HL-60 (cell line): Measurements from ENCODE around the gene EYS.

Experiments used
- DNase-seq, 2 experiments: peaks; one replicate each; pipeline ENCODE4 v3.0.0-alpha.2; 2010 to 2020; ENCODE audit warnings: low read depth in 1 of 2, low spot score in 1 of 2
- H3K27ac ChIP-seq: fragments of 250-450 bp; sonication (Bioruptor Pico); replicated peaks from 2 replicates; pipeline ENCODE4 v1.5.1; 2020; ENCODE audit warnings: mild to moderate bottlenecking, moderate library complexity
- H3K27me3 ChIP-seq: fragments of 250-450 bp; sonication (Bioruptor Pico); 2 replicates; pipeline ENCODE4 v1.5.1; 2021; ENCODE audit warnings: mild to moderate bottlenecking, moderate library complexity; ENCODE audit not compliant: insufficient read depth, poor library complexity, severe bottlenecking
- H3K4me3 ChIP-seq: replicated peaks from 2 replicates; pipeline ENCODE4 v1.5.1; 2011; ENCODE audit warnings: mild to moderate bottlenecking, control low read depth, low read length; ENCODE audit not compliant: insufficient read depth
- GABPA ChIP-seq: IDR thresholded peaks from 2 replicates; pipeline ENCODE4 v1.6.1; 2012; ENCODE audit warnings: low read depth
- POLR2AphosphoS5 ChIP-seq: IDR thresholded peaks from 2 replicates; pipeline ENCODE4 v1.6.1; 2012; ENCODE audit warnings: low read depth
- SPI1 ChIP-seq: IDR thresholded peaks from 2 replicates; pipeline ENCODE4 v1.6.1; 2012; ENCODE audit warnings: low read depth, mild to moderate bottlenecking, borderline replicate concordance
- TF ChIP-seq, protein P1 (sequence below): IDR thresholded peaks from 2 replicates; pipeline ENCODE4 v1.6.1; 2012; ENCODE audit warnings: low read depth; ENCODE audit not compliant: insufficient replicate concordance
- TF ChIP-seq, protein P2 (sequence below): IDR thresholded peaks from one replicate; pipeline ENCODE4 v1.5.1; 2011; ENCODE audit warnings: low read length, control low read depth, inconsistent platforms; ENCODE audit not compliant: insufficient read depth

Gene EYS

GRCh38 chr6:64703922-64704321, 1003.1 kb downstream of the EYS start:
- no peak for DNase-seq
- H3K4me3 ChIP-seq = no peak overlapping the region
- H3K27ac ChIP-seq = no peak overlapping the region
- TF ChIP-seq SPI1 = no peak
- TF ChIP-seq, protein P1, sequence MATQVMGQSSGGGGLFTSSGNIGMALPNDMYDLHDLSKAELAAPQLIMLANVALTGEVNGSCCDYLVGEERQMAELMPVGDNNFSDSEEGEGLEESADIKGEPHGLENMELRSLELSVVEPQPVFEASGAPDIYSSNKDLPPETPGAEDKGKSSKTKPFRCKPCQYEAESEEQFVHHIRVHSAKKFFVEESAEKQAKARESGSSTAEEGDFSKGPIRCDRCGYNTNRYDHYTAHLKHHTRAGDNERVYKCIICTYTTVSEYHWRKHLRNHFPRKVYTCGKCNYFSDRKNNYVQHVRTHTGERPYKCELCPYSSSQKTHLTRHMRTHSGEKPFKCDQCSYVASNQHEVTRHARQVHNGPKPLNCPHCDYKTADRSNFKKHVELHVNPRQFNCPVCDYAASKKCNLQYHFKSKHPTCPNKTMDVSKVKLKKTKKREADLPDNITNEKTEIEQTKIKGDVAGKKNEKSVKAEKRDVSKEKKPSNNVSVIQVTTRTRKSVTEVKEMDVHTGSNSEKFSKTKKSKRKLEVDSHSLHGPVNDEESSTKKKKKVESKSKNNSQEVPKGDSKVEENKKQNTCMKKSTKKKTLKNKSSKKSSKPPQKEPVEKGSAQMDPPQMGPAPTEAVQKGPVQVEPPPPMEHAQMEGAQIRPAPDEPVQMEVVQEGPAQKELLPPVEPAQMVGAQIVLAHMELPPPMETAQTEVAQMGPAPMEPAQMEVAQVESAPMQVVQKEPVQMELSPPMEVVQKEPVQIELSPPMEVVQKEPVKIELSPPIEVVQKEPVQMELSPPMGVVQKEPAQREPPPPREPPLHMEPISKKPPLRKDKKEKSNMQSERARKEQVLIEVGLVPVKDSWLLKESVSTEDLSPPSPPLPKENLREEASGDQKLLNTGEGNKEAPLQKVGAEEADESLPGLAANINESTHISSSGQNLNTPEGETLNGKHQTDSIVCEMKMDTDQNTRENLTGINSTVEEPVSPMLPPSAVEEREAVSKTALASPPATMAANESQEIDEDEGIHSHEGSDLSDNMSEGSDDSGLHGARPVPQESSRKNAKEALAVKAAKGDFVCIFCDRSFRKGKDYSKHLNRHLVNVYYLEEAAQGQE = no peak
- no peak for TF ChIP-seq POLR2AphosphoS5
- no peak for TF ChIP-seq GABPA
- TF ChIP-seq, protein P2, sequence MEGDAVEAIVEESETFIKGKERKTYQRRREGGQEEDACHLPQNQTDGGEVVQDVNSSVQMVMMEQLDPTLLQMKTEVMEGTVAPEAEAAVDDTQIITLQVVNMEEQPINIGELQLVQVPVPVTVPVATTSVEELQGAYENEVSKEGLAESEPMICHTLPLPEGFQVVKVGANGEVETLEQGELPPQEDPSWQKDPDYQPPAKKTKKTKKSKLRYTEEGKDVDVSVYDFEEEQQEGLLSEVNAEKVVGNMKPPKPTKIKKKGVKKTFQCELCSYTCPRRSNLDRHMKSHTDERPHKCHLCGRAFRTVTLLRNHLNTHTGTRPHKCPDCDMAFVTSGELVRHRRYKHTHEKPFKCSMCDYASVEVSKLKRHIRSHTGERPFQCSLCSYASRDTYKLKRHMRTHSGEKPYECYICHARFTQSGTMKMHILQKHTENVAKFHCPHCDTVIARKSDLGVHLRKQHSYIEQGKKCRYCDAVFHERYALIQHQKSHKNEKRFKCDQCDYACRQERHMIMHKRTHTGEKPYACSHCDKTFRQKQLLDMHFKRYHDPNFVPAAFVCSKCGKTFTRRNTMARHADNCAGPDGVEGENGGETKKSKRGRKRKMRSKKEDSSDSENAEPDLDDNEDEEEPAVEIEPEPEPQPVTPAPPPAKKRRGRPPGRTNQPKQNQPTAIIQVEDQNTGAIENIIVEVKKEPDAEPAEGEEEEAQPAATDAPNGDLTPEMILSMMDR = no peak
- no peaks in the 10 kb centered on the region for H3K27me3 ChIP-seq

GRCh38 chr6:64696053-64696452, 1011.0 kb downstream of the EYS start:
- no peak for DNase-seq
- TF ChIP-seq GABPA (no peak), SPI1 (no peak), POLR2AphosphoS5 (no peak)
- TF ChIP-seq, protein P1 = no peak
- TF ChIP-seq, protein P2 = no peak
- Histone ChIP-seq H3K27me3 (no peaks in the 10 kb centered on the region), H3K4me3 (no peak overlapping the region), H3K27ac (no peak overlapping the region)

- H3K27ac ChIP-seq = no peak overlapping the region
- H3K27me3 ChIP-seq = no peaks in the 10 kb centered on the region
- no peak for TF ChIP-seq GABPA
- TF ChIP-seq POLR2AphosphoS5 = no peak
- TF ChIP-seq, protein P2 = no peak
- no peak for TF ChIP-seq SPI1
- TF ChIP-seq, protein P1 = no peak
- no peak overlapping the region for H3K4me3 ChIP-seq
- DNase-seq = no peak
Measured at GRCh38 chr6:64694356-64694755, 1012.7 kb downstream of the EYS start.
